HG02938 (cell line): ENCODE measurements around the gene KCNC2.
"Not testable (repeated sequence)": the region's sequence is repeated elsewhere in the genome, so short reads cannot be mapped to it uniquely, and the experiment has no call there.

ENCODE experiments used
- ATAC-seq: cut with Tn5 transposase; IDR thresholded peaks from one replicate; pipeline ENCODE4 v1.9.1; 2021; ENCODE audit warnings: mild to moderate bottlenecking, moderate library complexity; ENCODE audit not compliant: unreplicated experiment

KCNC2 gene

GRCh38 chr12:75209812-75210138 is at the start of gene KCNC2:
Gene KCNC2 (minus strand): TSS chr12:75209839.
- ATAC-seq: no peak

GRCh38 chr12:75259143-75259542 is 49.5 kb upstream of the KCNC2 start:
- no peak for ATAC-seq

- no peak for ATAC-seq
Measured at GRCh38 chr12:75257510-75257909, 47.9 kb upstream of the KCNC2 start.

GRCh38 chr12:75245108-75245507 is 35.5 kb upstream of the KCNC2 start:
- ATAC-seq: no peak

- peak; percentile 98 for ATAC-seq
Measured at GRCh38 chr12:75239987-75240386, 30.3 kb upstream of the KCNC2 start.

GRCh38 chr12:75236206-75236605 is 26.6 kb upstream of the KCNC2 start:
- no peak for ATAC-seq

GRCh38 chr12:75227132-75227531 is 17.5 kb upstream of the KCNC2 start:
- no peak for ATAC-seq

- ATAC-seq: no peak
Measured at GRCh38 chr12:75212072-75212471, 2.4 kb upstream of the KCNC2 start.

- no peak for ATAC-seq
Measured at GRCh38 chr12:75208856-75209811, 505 bp downstream of the KCNC2 start.

- no peak for ATAC-seq
Measured at GRCh38 chr12:75207338-75208083, 2.1 kb downstream of the KCNC2 start.

GRCh38 chr12:75205558-75205957 is 4.1 kb downstream of the KCNC2 start:
- no peak for ATAC-seq

GRCh38 chr12:75196865-75197264 is 12.8 kb downstream of the KCNC2 start:
- ATAC-seq: no peak

GRCh38 chr12:75196408-75196807 is 13.2 kb downstream of the KCNC2 start:
- no peak for ATAC-seq

GRCh38 chr12:75194250-75194649 is 15.4 kb downstream of the KCNC2 start:
- no peak for ATAC-seq

GRCh38 chr12:75192196-75192595 is 17.4 kb downstream of the KCNC2 start:
- ATAC-seq: no peak

- no peak for ATAC-seq
Measured at GRCh38 chr12:75190846-75191245, 18.8 kb downstream of the KCNC2 start.

- not testable (repeated sequence) for ATAC-seq
Measured at GRCh38 chr12:75185881-75186280, 23.8 kb downstream of the KCNC2 start.

GRCh38 chr12:75184516-75184915 is 25.1 kb downstream of the KCNC2 start:
- ATAC-seq: no peak

GRCh38 chr12:75183967-75184366 is 25.7 kb downstream of the KCNC2 start:
- ATAC-seq: no peak

- ATAC-seq: peak; percentile 75
Measured at GRCh38 chr12:75177997-75178396, 31.6 kb downstream of the KCNC2 start.

- no peak for ATAC-seq
Measured at GRCh38 chr12:75172611-75173010, 37.0 kb downstream of the KCNC2 start.

GRCh38 chr12:75170640-75171185 is 38.9 kb downstream of the KCNC2 start:
- no peak for ATAC-seq
